Suprapubic skin (tissue), 4 donors: Measurements from ENCODE around the gene BTC. TPM values are rescaled to one million over a fixed set of nuclear protein-coding genes. Genes with fewer than 3 reads are reported as not detected.
A peak's percentile ranks its signal among the peaks of the same experiment; 100 is the strongest.

Experiments used
- DNase-seq, 2 donors: peaks; one replicate each; pipeline ENCODE4 v3.0.0-alpha.2; 2019; ENCODE audit warnings: low spot score in 2 of 2
- H3K27ac ChIP-seq: fragments of 200-600 bp; sonication (generic); one replicate; pipeline ENCODE4 v1.5.1; 2019
- H3K27me3 ChIP-seq: fragments of 200-600 bp; sonication (generic); one replicate; pipeline ENCODE4 v1.5.1; 2019
- H3K36me3 ChIP-seq: fragments of 200-600 bp; sonication (generic); one replicate; pipeline ENCODE4 v1.5.1; 2019
- H3K4me1 ChIP-seq: fragments of 200-600 bp; sonication (generic); one replicate; pipeline ENCODE4 v1.5.1; 2019
- H3K4me3 ChIP-seq: fragments of 200-600 bp; sonication (generic); one replicate; pipeline ENCODE4 v1.5.1; 2019; ENCODE audit warnings: mild to moderate bottlenecking
- H3K9me3 ChIP-seq: fragments of 200-600 bp; sonication (generic); one replicate; pipeline ENCODE4 v1.5.1; 2019
- EP300 ChIP-seq: sonication (generic); formaldehyde crosslinking; IDR thresholded peaks from one replicate; pipeline ENCODE4 v1.6.1; 2017; ENCODE audit warnings: antibody characterized with exemption
- POLR2A ChIP-seq, 2 donors: fragments of 450-650 bp; IDR thresholded peaks; one replicate each; pipeline ENCODE4 v1.6.1; 2017; ENCODE audit warnings: antibody characterized with exemption in 2 of 2, mild to moderate bottlenecking in 2 of 2, moderate library complexity in 2 of 2
- POLR2AphosphoS5 ChIP-seq, 3 donors: sonication (generic); formaldehyde crosslinking; IDR thresholded peaks; one replicate each; pipeline ENCODE4 v1.6.1; 2017; ENCODE audit warnings: antibody characterized with exemption in 3 of 3
- WGBS: methylation state at CpG from one replicate; pipeline ENCODE4 v1.1.5; 2018; 5-methylcytosine and 5-hydroxymethylcytosine counted together
- total RNA-seq, 4 donors: library from RNA; depleted of rRNA; stranded (reverse); fragments of >200 nt; gene quantifications; one replicate each; pipeline ENCODE4 v1.1.0, GENCODE V29; 2016
- TF ChIP-seq, protein P1 (sequence below), 2 donors: fragments of 200-600 bp in 1 of 2; fragments of 450-650 bp in 1 of 2; sonication (generic) in 1 of 2; IDR thresholded peaks; one replicate each; pipeline ENCODE4 v1.5.1; 2016 to 2019; ENCODE audit warnings: antibody characterized with exemption in 2 of 2, mild to moderate bottlenecking in 1 of 2, moderate library complexity in 1 of 2

BTC gene, protein sequence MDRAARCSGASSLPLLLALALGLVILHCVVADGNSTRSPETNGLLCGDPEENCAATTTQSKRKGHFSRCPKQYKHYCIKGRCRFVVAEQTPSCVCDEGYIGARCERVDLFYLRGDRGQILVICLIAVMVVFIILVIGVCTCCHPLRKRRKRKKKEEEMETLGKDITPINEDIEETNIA
- 10 to 100 TPM in 3 of 4 donors, 1 to 10 TPM in 1; 6.5 to 48.1 (median 25.6) TPM for total RNA-seq

DNA sequence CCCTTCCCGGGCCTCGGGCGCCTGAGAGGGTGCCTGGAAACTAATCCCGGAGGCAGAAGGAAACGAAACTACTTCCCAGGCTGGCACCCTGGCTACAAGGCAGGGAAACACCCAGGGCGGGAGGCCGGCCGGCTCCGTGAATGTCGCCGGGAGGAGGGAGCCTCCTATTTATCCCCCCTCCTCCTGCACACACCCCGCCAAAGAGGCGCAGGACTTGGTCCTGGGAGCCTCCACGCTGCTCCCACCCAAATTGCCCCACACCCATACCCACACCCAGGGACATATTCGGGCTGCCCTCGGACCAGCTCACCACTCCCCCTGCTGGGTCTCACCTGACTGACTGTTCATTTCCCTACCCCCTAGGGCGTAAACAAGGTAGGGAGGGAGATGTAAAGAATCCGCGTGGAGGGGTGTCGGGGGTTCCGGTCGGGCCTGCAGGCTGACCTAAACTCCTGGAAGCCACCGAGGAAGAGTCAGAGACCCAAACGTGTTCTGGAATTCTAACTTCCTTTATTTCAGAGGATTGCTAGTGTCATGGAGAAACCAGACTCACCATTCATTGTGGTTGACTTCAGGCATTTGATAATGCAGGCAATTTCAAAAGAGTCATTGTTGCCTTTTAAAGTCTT is at the start of gene BTC:
Gene BTC (minus strand): TSS at position 142 of the 629 bp plus-strand sequence. CDS start 198 bp downstream, outside the sequence.
- Histone ChIP-seq H3K4me3 (peak within 1 kb of the TSS; percentile 53), H3K27me3 (peaks cover 4% of the 10 kb centered on the region), H3K36me3 (no peaks in the 10 kb centered on the region), H3K9me3 (no peaks in the 10 kb centered on the region), H3K4me1 (peaks cover 17% of the 10 kb centered on the region), H3K27ac (peak within 1 kb of the TSS; percentile 61)
- peak in 1 of 2 donors; percentile 50 for DNase-seq
- TF ChIP-seq, protein P1, sequence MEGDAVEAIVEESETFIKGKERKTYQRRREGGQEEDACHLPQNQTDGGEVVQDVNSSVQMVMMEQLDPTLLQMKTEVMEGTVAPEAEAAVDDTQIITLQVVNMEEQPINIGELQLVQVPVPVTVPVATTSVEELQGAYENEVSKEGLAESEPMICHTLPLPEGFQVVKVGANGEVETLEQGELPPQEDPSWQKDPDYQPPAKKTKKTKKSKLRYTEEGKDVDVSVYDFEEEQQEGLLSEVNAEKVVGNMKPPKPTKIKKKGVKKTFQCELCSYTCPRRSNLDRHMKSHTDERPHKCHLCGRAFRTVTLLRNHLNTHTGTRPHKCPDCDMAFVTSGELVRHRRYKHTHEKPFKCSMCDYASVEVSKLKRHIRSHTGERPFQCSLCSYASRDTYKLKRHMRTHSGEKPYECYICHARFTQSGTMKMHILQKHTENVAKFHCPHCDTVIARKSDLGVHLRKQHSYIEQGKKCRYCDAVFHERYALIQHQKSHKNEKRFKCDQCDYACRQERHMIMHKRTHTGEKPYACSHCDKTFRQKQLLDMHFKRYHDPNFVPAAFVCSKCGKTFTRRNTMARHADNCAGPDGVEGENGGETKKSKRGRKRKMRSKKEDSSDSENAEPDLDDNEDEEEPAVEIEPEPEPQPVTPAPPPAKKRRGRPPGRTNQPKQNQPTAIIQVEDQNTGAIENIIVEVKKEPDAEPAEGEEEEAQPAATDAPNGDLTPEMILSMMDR (IDR thresholded peaks at IDR 0.05): peak in 1 of 2 donors; percentile 10
- TF ChIP-seq EP300: no peak
- WGBS: 4% methylated on average over 22 of the region's 24 CpGs

DNA sequence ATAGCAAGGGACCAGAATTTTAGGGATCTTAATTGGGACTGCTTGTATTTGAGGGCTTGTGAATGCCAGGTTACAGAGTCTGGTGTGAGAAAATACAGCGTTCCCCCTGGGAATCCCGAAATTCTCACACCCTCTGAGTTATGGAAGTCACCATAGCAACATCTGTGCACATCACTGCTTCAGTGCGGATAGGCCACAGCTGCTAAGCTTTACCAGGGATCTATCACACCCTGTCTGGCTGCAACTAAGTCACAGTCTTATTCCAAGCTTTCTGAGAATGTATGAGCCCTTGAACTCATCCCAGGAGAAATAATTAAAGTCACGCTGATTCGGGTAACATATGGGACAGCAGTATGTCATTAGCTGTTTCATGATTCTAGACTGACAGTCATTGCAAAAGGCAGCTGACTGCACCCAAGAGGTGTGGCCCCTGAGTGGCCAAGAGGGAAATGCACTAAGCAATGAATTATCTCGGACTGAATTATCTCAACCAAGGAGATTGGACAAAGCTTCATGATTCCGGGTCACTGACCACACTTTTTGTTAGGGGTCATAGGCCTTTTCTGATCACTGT is 46.7 kb upstream of the BTC start:
- no peak overlapping the region for H3K27ac ChIP-seq
- H3K27me3 ChIP-seq: no peaks in the 10 kb centered on the region
- WGBS: 53% methylated on average over 7 of the region's 7 CpGs
- no peaks in the 10 kb centered on the region for H3K4me1 ChIP-seq
- no peaks in the 10 kb centered on the region for H3K36me3 ChIP-seq
- no peaks in the 10 kb centered on the region for H3K9me3 ChIP-seq
- DNase-seq: no peak
- TF ChIP-seq EP300 (no peak), POLR2AphosphoS5 (IDR thresholded peaks at IDR 0.05) (no peak), POLR2A (IDR thresholded peaks at IDR 0.05) (no peak)
- TF ChIP-seq, protein P1 (IDR thresholded peaks at IDR 0.05): no peak
- no peak overlapping the region for H3K4me3 ChIP-seq

DNA sequence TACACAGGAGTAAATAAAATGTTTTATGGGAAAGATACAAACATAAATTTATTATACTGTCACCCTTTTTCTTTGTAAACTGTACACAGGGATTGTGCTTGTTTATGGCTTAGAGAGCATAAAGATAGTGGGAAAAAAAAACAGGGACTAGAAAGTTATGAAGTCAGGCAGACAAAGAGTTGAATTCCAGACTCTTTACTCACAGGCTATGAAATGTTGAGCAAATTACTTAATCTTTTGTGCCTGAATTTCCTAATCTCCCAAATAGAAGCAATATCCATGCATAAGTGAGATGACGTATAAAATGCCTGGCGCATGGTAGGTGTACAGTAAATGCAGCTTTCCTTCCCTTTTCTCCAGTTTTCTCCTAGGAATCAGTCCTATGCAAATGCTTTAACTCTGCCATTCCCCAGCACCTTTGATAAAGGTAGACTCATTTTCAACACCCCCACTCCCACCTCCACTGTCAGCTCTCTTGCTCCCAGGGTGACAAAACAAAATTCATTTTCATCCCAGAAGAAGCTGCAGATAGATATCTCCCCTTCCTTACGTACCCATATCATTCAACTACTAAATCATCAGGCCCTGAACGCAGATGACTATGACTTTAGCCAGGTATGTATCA is 44.5 kb upstream of the BTC start:
- Histone ChIP-seq H3K27ac (no peak overlapping the region), H3K36me3 (no peaks in the 10 kb centered on the region), H3K9me3 (no peaks in the 10 kb centered on the region), H3K4me1 (no peaks in the 10 kb centered on the region), H3K4me3 (no peak overlapping the region), H3K27me3 (no peaks in the 10 kb centered on the region)
- DNase-seq: no peak
- WGBS: 77% methylated on average over 4 of the region's 4 CpGs
- no peak for TF ChIP-seq EP300
- no peak for TF ChIP-seq POLR2A (IDR thresholded peaks at IDR 0.05)
- no peak for TF ChIP-seq POLR2AphosphoS5 (IDR thresholded peaks at IDR 0.05)
- TF ChIP-seq, protein P1 (IDR thresholded peaks at IDR 0.05): no peak

DNA sequence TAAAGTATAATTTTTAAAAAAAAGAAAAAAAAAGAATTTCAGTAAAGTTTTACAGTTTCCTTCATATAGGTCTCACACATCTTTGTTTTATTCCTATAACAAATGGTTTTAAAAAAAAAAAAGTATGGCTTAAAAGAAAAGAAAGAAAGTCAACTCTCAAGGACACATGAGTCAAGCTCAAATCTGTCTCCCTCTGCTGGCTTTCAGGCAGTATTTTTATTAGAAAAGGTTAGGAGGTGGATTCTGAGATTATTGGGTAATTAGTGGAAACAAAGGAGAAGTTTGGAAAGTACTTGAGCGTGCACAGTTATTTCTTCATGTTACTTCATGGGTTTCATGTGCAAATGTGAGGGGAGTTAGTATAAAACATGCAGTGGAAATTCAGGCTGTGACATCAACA is 36.6 kb upstream of the BTC start:
- Histone ChIP-seq H3K4me3 (no peak overlapping the region), H3K27me3 (no peaks in the 10 kb centered on the region), H3K27ac (no peak overlapping the region), H3K9me3 (no peaks in the 10 kb centered on the region), H3K36me3 (no peaks in the 10 kb centered on the region), H3K4me1 (no peaks in the 10 kb centered on the region)
- TF ChIP-seq, protein P1 (IDR thresholded peaks at IDR 0.05): no peak
- TF ChIP-seq POLR2AphosphoS5 (IDR thresholded peaks at IDR 0.05): no peak
- TF ChIP-seq EP300: no peak
- TF ChIP-seq POLR2A (IDR thresholded peaks at IDR 0.05): no peak
- WGBS: 88% methylated on average over 1 of the region's 1 CpG
- no peak for DNase-seq

DNA sequence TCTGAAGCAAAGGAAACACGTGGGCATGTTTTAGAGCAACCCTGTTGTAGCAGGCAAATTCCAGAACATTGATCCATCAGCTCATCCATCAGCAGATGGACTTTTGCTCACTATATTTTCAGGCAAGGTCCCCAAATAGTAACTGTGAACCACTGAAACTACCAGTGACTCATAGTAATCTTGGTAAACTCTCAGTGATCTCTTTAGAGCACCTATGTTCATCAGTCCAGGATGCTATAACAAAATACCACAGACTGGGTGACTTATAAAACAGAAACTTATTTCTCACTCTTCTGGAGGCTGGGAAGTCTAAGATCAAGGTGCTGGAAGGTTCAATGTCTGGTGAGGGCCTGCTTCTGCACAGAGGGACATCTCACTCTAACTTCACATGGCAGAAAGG is 28.9 kb upstream of the BTC start:
- H3K27ac ChIP-seq: no peak overlapping the region
- no peak for TF ChIP-seq POLR2A (IDR thresholded peaks at IDR 0.05)
- TF ChIP-seq POLR2AphosphoS5 (IDR thresholded peaks at IDR 0.05): no peak
- TF ChIP-seq, protein P1 (IDR thresholded peaks at IDR 0.05): no peak
- no peak for TF ChIP-seq EP300
- 42% methylated on average over 1 of the region's 1 CpG for WGBS

More for the DNA sequence above, 28.9 kb upstream of the BTC start:
- no peak overlapping the region for H3K4me3 ChIP-seq
- H3K27me3 ChIP-seq: no peaks in the 10 kb centered on the region
- H3K9me3 ChIP-seq: no peaks in the 10 kb centered on the region
- no peaks in the 10 kb centered on the region for H3K4me1 ChIP-seq
- H3K36me3 ChIP-seq: no peaks in the 10 kb centered on the region
- no peak for DNase-seq
